Anterior cingulate cortex (tissue), 58 donors: Measurements from ENCODE around the gene GFER.

Source experiments
- DNase-seq, 58 donors: peaks; one replicate each; lab custom pipeline; 2025; lab: John Stamatoyannopoulos, UW

The GFER gene

DNA sequence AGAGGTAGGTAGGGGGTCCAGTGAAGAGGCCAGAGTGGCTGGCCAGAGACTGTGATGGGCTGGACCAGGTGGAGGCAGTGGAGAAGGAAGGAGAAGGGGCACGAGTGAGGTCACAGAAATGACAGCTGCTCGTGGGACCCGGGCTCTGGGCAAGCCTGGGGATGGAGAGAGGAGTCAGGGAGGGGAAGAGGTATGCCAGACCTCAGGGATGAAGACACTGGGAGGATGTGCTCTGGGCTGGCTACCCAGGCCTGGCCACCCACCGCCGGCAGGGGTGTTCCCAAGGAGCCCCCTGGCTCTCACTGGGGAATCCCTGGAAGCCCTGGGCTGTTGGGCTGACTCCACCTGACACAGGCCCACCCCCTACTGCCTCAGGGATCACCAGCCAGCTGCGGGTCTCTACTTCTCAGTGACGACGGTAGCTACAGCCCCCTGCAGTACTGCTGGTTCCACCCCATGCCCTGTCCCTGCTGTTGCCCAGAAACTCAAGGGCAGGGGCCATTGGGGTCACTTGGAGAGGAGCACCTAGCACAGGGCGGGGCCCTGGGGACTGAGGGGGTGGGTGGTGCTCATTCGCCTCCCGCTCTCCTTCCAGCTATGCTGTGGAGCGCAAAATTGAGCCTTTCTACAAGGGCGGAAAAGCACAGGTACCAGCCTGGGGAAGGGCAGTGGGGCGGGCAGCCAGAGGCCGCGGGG lies 10.4 kb upstream of the GFER start:
- DNase-seq: no peak

DNA sequence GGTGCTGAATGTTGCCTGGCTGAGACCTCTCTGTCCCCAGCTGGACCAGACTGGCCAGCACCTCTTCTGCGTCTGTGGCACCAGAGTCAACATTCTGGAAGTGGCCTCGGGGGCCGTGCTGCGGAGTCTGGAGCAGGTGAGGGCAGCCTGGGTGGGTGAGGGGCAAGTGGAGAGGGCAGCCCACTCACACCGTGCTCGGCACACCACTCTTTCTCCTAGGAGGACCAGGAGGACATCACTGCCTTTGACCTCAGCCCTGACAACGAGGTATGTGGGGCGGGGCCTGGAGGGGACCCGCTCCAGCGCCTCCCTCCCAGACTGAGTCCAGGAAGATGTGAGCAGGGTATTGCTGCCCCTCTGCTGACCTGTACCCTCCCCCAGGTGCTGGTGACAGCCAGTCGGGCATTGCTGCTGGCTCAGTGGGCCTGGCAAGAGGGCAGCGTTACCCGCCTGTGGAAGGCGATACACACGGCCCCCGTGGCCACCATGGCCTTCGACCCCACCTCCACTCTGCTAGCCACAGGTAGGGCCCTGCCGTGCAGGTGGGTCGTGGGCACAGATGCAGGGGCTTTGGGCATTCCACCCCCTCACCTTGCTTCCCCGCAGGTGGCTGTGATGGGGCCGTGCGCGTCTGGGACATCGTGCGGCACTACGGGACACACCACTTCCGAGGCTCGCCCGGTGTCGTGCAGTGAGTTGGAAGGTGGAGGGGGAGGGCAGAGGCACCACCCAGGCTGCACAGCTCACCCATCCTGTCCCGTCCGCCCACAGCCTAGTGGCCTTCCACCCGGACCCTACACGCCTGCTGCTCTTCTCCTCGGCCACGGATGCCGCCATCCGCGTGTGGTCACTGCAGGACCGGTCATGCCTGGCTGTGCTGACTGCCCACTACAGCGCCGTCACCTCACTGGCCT lies 9.6 kb upstream of the GFER start:
- DNase-seq: no peak

DNA sequence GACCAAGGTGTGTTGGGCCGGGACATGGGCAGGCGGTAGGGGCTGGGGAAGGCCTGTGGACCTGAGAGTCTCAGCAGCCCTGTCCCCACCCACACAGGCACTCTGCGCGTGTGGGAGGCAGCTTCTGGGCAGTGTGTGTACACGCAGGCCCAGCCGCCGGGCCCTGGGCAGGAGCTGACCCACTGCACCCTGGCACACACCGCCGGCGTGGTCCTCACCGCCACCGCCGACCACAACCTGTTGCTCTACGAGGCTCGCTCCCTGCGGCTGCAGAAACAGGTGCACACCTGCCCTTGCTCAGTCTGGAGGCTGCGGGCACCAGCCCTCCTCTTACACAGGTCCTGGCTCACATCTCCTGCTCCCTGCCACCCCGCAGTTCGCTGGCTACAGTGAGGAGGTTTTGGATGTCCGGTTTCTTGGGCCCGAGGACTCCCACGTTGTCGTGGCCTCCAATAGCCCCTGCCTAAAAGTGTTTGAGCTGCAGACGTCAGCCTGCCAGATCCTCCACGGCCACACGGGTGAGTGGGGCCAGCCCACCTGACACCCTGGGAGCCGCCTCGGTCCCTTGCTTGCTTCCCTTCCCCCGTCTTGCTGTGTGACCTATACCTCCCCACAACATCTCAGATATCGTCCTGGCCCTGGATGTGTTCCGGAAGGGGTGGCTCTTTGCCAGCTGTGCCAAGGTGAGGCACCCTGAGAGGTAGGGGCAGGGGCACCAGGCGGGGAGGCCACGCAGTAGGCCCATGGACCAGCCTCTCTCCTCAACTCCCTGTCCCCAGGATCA lies 8.4 kb upstream of the GFER start:
- no peak for DNase-seq

DNA sequence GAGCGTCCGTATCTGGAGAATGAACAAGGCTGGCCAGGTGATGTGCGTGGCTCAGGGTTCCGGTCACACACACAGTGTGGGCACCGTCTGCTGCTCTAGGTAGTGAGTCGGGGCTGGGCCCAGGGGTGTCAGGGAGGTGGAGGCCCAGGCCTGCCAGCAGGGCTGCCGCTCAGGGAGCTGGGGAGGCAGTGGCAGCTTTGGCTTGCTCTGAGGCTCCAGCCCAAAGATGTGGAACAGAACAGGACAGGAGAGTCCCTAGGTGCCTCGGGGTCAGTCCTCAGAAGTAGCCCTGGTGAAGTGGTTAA lies 7.8 kb upstream of the GFER start:
- DNase-seq: no peak

DNA sequence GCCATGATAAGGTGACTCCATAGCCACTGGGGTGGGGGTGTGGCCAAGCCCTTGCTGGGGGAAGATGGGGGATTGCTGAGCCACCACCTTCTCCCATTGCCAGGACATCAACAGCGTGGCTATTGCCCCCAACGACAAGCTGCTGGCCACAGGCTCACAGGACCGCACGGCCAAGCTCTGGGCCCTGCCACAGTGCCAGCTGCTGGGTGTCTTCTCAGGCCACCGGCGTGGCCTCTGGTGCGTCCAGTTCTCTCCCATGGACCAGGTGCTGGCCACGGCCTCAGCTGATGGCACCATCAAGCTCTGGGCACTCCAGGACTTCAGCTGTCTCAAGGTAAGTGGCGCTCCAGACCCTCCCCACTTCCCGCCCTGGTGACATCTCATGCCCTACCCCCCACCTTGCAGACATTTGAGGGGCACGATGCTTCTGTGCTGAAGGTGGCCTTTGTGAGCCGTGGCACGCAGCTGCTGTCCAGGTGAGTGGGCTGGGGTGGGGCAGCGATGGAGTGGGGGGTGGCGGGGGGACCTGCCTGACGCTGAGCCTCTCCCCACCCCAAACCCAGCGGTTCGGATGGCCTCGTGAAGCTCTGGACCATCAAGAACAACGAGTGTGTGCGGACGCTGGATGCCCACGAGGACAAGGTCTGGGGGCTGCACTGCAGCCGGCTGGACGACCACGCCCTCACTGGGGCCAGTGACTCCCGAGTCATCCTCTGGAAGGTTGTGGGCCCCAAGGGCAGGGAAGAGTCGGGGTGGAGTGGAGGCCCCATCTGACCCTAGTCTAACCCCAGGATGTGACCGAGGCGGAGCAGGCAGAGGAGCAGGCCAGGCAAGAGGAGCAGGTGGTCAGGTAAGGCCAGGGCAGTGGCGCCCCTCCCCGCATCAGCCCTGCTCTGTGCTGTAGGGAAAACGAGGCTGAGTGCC lies 6.8 kb upstream of the GFER start:
- no peak for DNase-seq

DNA sequence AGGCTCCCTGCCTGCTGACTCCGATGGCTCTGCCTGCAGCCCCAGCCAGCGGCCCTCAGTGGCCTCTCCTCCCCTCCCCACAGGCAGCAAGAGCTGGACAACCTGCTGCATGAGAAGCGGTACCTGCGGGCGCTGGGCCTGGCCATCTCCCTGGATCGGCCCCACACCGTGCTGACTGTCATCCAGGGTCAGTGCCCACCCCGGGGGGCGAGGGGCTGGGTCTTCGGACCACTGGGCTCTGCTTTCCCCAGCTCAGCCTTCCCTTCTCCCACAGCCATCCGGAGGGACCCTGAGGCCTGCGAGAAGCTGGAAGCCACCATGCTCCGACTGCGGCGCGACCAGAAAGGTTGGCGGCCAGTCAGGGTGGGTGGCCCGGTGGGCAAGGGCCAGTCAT lies 6.1 kb upstream of the GFER start:
- no peak for DNase-seq

DNA sequence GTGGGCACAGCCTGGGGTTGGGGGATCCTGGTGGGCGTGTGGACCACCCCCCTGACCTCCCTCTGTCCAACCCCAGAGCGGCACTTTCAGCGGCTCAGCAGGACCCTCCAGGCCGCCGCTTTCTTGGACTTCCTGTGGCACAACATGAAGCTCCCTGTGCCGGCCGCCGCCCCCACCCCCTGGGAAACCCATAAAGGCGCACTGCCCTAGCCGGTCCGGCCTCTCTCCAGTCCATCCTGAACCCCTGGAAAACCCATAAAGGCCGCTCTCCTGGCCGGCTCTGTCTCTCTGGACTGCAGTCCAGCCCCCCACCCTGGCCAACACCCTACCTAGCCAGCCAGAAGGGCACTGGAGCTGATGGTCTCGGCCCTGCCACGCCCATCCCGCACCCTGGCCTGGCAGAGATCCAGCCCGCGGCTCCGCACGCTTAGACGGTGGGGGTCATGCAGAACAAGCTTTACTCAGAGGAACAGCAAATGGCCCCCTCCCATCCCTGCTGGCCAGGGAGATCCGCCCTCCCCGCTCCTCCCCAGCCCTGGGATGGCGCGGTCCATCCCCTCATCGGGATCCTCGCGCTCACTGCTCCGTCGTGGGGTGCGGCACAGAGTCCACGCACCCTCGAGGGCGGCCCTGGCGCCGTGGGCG lies 5.4 kb upstream of the GFER start:
- no peak for DNase-seq

DNA sequence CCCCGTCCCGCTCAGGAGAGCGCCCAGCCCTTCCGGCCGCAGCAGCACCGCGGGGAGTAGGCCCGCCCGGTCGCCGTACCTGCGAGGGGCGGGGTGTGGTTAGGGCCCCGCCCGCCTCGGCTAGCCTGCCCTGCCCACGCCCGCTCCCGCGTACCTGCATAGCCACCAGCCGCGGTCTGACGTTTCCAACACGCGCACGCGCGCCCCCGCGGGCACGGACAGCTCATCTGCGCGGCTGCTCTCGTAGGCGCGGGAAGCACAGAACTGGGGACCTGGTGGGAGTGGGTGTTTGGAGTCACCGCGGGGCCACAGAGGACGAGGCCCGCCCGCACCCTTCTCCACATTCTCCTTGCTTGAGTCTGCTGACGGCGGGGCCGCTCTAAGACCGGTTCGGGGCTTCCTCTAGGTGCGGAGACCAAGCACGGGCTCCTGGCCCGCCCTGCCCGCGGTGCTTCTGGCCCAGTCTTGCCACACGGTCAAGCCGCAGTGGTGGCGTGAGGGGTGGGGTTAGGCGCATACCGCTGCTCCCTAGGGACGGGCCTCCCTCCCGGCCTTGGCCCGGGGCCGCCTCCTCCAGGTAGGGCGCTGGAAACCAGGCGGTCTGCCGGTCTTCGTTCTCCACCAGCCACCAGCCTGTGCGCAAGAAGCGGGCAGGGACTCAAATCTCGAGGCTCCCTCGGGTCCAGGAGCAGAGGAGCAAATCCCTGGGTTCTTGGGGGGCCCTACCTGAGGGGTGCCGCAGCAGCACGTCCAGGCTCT lies 4.5 kb upstream of the GFER start:
- DNase-seq: peak in 1 of 58 donors; percentile 18

DNA sequence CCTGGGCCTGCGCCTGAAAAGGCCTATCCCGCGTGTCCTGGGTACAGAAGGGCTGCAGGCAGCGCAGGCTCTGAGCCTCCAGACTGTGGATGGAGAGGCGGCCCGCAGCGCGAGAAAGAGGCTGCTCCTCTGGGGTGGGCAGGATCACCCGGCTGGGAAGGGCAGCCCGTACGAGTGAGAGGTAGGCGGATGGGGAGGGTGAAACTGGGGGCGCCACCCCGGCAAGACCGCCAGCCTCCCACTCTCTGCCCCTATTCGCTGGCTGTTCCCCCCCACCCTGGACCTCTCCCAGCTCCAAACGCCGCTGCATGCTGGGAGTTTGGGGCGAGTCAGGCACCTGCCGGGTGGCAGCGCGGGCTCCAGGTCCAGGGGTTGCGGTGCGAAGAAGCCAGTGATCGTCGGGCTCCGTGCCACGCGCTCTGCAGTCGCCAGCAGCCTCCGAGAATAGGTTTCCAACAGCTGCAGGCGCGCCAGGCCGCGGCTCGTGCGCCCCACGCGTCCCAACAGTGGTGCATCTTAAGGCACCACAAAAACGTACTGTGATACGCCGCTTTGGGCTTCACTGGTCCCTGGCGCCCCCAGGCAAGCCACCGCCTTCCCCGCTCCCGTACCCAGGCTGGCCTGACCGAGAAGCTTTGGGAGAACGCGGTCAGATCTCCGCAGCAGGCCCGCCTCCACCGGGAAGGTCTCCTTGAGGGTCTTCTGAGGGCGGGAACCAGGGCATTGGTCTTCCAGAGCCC lies 3.8 kb upstream of the GFER start:
- DNase-seq: no peak

DNA sequence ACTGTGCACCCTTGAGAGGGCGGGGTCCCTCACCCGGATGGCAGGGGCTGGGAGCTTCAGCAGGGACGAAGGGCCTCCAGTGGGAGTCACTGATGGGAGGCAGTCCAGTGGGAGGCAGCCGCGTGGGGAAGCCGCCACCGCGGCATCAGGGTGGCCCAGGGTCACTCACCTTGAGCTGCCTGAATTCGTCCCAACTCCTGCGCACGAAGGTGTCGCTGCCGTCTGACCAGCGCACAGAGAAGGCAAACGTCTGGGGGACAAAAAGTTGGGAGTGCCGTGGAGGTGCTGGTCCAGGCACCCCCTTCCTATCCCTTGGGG lies 3.3 kb upstream of the GFER start:
- no peak for DNase-seq

DNA sequence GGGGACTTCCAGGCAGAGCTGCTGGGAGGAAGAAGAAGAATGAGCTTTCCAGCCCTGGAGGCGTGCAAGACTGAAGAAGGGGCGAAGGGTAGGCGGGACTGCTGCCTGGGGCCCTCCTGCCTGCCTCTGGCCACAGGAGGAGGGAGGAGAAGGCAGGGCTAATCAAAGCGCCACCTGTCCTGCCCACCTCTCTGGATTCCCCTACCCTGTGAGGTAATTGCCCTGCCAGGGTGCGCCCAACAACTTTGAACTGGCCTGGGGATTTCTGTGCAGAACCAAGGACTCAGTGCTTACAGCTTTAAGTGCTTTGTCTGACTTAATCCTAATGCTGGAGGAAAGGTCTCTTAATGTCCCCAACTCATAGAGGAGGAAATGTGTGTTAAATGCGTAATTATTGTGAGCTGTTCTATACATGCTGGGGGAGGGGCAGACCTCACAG lies 2.6 kb upstream of the GFER start, which contains the start of gene NOXO1:
NOXO1 (minus strand) TSS at position 72 of the 439 bp plus-strand sequence. CDS start 290 bp downstream, outside the sequence.
- no peak for DNase-seq

DNA sequence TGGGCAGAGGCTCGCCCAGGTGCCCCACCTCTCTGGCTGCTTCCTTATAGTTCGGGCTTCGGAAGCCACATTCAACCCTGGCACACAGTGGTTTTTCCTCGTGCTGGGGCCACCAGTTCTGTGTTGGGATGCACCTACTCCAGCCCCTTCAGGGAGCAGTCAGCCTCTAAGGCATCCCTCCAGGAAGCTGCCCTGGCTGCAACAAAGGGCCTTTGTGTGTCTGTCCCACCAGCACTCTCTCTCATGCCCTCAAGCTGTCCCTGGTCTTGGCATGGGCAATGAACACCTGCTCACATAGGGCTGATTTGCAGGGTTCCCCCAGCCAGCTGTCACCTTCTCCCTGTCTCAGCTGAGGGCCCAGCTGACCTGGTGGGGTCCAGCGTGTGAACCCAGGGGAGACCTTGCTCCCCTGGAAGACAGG lies 2.0 kb upstream of the GFER start:
- DNase-seq: peak in 18 of 58 donors; percentile 6 to 63 (median 38)

DNA sequence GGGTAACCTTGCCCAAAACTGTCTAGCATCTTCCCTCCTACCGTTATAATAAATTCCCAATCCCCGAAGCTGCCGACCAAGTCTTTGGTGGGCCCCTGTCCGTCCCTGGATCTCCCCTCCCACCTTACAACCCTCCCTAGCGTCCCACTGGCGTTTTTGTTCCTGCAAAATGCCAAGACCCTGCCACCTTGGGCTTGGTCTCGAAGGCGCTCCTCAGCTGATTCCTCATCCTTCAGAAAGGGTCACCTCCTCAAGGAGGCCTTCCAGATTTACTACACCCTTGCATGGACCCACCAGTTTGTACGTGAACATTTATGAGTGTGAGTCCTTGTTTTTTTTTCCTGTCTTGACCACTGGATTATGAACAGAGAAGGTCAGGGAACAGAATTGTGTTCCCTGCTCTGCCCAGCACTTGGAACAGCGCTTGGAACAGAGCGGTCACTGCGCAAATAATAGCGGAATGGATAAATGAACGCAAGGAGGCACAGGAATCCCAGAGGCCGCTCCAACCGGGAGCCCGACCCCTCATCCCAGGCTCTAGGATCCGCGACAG lies 926 bp upstream of the GFER start:
- no peak for DNase-seq

DNA sequence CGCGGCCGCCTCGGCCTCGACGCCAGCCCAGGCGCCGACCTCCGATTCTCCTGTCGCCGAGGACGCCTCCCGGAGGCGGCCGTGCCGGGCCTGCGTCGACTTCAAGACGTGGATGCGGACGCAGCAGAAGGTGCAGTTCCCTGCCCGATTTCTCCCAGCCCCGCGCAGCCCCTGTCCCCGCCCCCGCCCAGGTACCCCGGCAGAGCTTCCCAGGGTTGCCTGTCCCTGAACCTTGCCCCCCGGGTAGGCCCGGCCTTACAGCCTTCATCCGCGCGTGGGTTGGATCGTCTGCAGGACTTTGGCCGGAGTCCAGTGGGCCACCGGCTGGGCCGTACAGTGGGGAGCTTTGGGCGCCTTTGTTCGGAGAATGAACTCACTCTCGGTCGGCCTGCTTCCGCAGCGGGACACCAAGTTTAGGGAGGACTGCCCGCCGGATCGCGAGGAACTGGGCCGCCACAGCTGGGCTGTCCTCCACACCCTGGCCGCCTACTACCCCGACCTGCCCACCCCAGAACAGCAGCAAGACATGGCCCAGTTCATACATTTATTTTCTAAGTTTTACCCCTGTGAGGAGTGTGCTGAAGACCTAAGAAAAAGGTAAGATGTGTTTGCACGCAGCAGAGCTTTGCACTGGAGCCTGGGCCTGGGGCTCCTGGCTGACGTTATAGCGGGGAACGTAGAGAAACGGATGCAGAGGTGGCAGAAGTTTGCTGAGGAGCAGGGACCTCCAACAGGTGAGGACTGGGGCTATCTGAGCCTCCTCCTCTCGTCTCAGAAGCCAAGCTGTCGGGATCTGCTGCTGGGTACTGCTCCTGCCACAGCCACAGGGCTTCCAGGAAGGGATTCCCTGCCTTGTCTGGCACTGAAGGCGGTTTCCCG lies 593 bp downstream of the GFER start:
- DNase-seq: peak in 8 of 58 donors; percentile 30 to 62 (median 49)

DNA sequence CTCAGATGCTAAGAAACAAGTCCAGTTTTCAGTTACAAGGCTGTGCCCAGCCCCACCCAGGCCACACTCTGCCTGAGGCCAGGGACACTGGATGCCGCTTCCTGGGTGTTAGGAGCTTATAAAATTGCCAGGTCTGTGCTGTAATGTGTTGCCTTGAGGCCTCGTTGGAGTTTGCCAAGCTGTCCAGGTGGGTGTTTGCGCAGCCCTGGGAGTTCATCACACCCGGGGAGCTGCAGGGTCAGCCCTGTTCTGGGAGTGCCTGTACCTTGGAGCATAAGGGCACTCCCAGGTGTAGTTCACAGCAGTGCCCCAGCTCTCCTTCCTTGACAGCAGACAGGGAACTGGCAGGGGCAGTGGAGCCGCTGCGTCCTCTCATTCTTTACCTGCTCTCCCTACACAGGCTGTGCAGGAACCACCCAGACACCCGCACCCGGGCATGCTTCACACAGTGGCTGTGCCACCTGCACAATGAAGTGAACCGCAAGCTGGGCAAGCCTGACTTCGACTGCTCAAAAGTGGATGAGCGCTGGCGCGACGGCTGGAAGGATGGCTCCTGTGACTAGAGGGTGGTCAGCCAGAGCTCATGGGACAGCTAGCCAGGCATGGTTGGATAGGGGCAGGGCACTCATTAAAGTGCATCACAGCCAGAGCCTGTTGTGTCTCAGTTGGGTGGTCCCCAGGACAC lies 1.6 kb downstream of the GFER start:
- DNase-seq: no peak

DNA sequence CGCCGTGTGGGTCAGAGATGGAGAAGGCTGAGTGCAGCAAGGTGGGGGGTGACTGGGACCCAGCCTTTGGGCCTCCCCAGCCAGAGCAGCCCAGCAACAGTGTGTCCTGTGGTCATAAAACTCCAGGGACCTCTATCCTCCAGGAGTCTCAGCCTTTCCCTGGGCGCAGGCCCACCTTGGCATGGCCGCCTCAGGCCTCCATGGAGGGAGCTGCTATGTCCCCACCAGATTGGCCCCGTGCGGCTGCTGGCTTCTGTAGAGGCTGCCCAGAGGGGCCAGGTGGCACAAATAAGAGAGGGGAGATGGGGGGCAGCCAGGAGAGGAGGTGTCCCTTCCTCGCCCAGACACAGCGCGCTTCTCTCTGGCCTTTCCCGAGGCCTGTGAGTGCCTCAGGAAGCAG lies 3.2 kb downstream of the GFER start:
- no peak for DNase-seq
